NCI-H1092 treated with DMSO at 0.1 percent for 48 hours (cell line): ENCODE data around the gene IGSF9.

ENCODE experiments used
- DNase-seq: peaks from one replicate; lab custom pipeline; 2025; lab: John Stamatoyannopoulos, UW

The IGSF9 gene

GRCh38 chr1:159945483-159946241 lies at the start of gene IGSF9:
Gene IGSF9, minus strand, starts transcription at chr1:159945613. Its CDS starts 2,159 bp downstream, at chr1:159943454.
- DNase-seq = peak; percentile 94

GRCh38 chr1:159994896-159995295 lies 49.5 kb upstream of the IGSF9 start:
- DNase-seq = no peak

GRCh38 chr1:159993911-159994310 lies 48.5 kb upstream of the IGSF9 start:
- no peak for DNase-seq

GRCh38 chr1:159992161-159992560 lies 46.7 kb upstream of the IGSF9 start:
- DNase-seq = no peak

GRCh38 chr1:159991513-159991912 lies 46.1 kb upstream of the IGSF9 start:
- DNase-seq = no peak

- DNase-seq = no peak
These were observed 44.6 kb upstream of the IGSF9 start for GRCh38 chr1:159990005-159990404.

- DNase-seq = no peak
These were observed 44.2 kb upstream of the IGSF9 start for GRCh38 chr1:159989581-159989980.

- no peak for DNase-seq
These were observed 42.6 kb upstream of the IGSF9 start for GRCh38 chr1:159988006-159988405.

GRCh38 chr1:159987186-159987585 lies 41.8 kb upstream of the IGSF9 start:
- DNase-seq = no peak

GRCh38 chr1:159986531-159986930 lies 41.1 kb upstream of the IGSF9 start:
- DNase-seq = no peak

GRCh38 chr1:159986093-159986492 lies 40.7 kb upstream of the IGSF9 start:
- no peak for DNase-seq

- no peak for DNase-seq
These were observed 40.1 kb upstream of the IGSF9 start for GRCh38 chr1:159985473-159985872.

- DNase-seq = no peak
These were observed 38.3 kb upstream of the IGSF9 start for GRCh38 chr1:159983681-159984080.

GRCh38 chr1:159982280-159982679 lies 36.9 kb upstream of the IGSF9 start:
- no peak for DNase-seq

GRCh38 chr1:159981351-159982055 lies 36.1 kb upstream of the IGSF9 start:
- no peak for DNase-seq

- no peak for DNase-seq
These were observed 35.4 kb upstream of the IGSF9 start for GRCh38 chr1:159980786-159981185.

GRCh38 chr1:159980076-159980475 lies 34.7 kb upstream of the IGSF9 start:
- DNase-seq = no peak

- DNase-seq = no peak
These were observed 33.8 kb upstream of the IGSF9 start for GRCh38 chr1:159979257-159979656.

GRCh38 chr1:159978107-159978398 lies 32.6 kb upstream of the IGSF9 start:
- DNase-seq = no peak

GRCh38 chr1:159977364-159978106 lies 32.1 kb upstream of the IGSF9 start:
- no peak for DNase-seq

- no peak for DNase-seq
These were observed 29.0 kb upstream of the IGSF9 start for GRCh38 chr1:159974350-159974965.

- DNase-seq = no peak
These were observed 28.0 kb upstream of the IGSF9 start for GRCh38 chr1:159973350-159973940.
